HL-60/S4 treated with retinoic acid at 250 ng/mL for 4 days and 3 days (cell line): ENCODE results near the gene NUP62CL.

Source experiments
- in situ Hi-C: fragments of 300-500 bp; cut with MboI; formaldehyde crosslinking; loops from 2 replicates; pipeline ENCODE4 v1.7.0; 2022; ENCODE audit warnings: low sequenced_read_pairs

NUP62CL gene

GRCh38 chrX:107154787-107155620, 51.2 kb downstream of the NUP62CL start:
- in situ Hi-C loops: no loop called here

GRCh38 chrX:107153005-107153404, 53.2 kb downstream of the NUP62CL start:
- in situ Hi-C loops: no loop called here

- in situ Hi-C loops: no loop called here
Measured at GRCh38 chrX:107146670-107147069, 59.6 kb downstream of the NUP62CL start.

GRCh38 chrX:107135965-107136307, 70.3 kb downstream of the NUP62CL start:
- in situ Hi-C loops: no loop called here

- in situ Hi-C loops: no loop called here
Measured at GRCh38 chrX:107135049-107135964, 70.9 kb downstream of the NUP62CL start.

- in situ Hi-C loops: no loop called here
Measured at GRCh38 chrX:107123750-107124149, 82.5 kb downstream of the NUP62CL start.

- in situ Hi-C loops: no loop called here
Measured at GRCh38 chrX:107119283-107119682, 87.0 kb downstream of the NUP62CL start.

- in situ Hi-C loops: no loop called here
Measured at GRCh38 chrX:107118322-107119147, 87.7 kb downstream of the NUP62CL start, which contains the start of gene RBM41. Gene RBM41 (minus strand): TSS chrX:107118822. CDS start chrX:107118773, 49 bp downstream.

GRCh38 chrX:107117993-107118321, 88.3 kb downstream of the NUP62CL start:
- in situ Hi-C loops: no loop called here

GRCh38 chrX:107107459-107107858, 98.8 kb downstream of the NUP62CL start:
- in situ Hi-C loops: no loop called here

GRCh38 chrX:107102980-107103379, 103.3 kb downstream of the NUP62CL start:
- in situ Hi-C loops: no loop called here

- in situ Hi-C loops: no loop called here
Measured at GRCh38 chrX:107076158-107076557, 130.1 kb downstream of the NUP62CL start.
